Head of caudate nucleus (tissue), 42 donors: ENCODE measurements around the gene CHCHD10.

Source experiments
- DNase-seq, 42 donors: peaks; one replicate each; pipeline versions ENCODE4 v3.0.0 to v3.0.0-alpha.2; 2020 to 2021; ENCODE audit warnings: mixed read lengths in 7 of 42
- intact Hi-C: fragments of 100-400 bp; cut with DNase I; formaldehyde crosslinking; loops from one replicate; pipeline ENCODE4 v1.15.0; 2022

The CHCHD10 gene

DNA sequence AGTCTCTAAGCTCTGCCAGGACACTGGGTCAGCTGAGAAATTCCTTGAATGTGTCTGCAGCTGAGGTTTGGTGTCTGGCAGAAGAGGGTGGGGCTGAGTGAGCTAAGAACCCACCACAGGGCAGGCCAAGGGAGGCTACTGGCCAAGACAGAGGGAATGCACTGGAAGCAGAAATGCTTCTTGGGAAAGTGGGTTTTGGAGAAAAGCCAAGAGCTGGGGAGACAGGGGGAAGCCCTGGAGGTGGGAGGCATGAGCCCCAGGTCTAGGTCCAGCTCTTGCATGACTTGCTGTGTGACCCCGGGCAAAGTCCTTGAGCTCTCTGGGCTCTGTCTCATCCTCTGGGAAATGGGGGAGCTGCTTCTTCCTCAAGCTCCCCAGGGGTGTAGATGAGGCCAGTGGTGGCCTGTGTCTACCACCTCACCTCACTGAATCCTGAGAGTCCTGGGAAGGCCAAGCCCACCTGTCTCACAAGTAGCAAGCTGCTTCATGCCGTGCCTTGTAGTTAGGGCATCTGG is 7.2 kb upstream of the CHCHD10 start:
- DNase-seq, result no peak
- intact Hi-C loops, result no loop called here

DNA sequence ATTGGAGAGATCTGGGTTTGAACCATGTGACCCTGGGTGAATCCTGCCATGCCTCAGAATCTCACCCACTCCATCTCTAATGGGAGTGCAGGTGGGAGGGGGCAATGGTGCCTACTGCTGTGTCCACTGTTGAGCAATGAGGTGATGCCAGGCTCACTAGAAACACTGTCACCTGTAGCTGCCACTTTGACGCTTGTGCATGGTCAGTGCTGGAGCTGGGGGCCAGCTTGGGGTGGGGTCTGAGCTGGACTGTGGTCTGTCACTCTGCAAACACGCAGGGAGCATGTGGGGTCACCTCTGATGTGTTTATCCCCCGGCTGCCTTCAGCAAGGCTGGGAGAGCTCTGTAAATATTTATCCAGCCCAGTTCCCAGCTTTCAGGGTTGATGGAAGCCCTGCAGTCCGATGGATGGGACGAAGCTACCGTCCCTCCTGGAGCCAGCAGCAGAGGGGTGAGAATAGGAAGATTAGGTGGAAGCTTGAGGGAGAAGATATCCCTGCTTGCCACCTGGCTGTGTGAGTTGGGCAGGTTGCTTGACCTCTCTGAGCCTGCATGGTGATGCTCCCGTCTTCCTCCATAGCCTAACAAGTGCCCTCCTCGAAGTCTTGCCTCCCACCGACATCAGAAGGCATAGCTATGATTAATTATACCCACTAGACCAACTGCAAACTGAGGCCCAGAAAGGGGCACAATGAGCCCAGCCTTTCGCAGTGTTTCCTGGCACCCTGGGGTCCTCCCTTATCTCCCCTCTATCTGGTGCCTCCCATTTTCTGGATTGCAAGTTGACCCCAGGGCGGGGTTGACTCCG is 6.5 kb upstream of the CHCHD10 start:
- no peak for DNase-seq
- intact Hi-C loops, result no loop called here

DNA sequence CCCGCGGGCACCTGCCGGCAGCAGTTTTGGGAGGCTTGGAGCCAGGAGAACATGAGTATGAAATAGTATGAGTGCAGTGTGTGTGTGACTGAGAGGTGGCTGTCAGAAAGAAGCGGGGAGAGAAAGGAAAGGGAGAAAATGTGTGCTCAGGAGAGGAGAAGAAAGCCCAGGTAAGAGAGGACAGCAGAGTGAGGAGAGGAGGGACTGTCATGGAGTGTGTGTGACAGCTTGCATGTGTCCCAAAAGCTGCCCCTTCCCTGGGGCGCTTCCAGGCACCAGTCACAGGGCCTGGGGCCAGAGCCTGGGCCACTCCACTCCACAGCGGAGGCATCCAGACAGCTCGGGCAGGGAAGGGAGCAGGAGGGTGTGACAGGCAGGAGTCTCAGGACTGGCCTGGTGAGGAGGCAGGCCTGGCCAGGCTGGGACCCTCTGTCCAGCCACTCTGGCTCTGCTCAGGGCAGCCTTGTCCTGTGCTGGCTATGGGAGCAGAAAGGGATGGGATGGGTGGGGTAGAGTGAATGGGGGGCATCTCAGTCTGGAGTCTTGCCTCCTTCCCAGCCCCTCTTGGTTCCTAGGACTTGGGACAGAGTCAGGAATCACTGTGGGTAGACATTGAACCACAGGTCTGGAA is 5.8 kb upstream of the CHCHD10 start:
- intact Hi-C loops, result no loop called here
- DNase-seq, result no peak

DNA sequence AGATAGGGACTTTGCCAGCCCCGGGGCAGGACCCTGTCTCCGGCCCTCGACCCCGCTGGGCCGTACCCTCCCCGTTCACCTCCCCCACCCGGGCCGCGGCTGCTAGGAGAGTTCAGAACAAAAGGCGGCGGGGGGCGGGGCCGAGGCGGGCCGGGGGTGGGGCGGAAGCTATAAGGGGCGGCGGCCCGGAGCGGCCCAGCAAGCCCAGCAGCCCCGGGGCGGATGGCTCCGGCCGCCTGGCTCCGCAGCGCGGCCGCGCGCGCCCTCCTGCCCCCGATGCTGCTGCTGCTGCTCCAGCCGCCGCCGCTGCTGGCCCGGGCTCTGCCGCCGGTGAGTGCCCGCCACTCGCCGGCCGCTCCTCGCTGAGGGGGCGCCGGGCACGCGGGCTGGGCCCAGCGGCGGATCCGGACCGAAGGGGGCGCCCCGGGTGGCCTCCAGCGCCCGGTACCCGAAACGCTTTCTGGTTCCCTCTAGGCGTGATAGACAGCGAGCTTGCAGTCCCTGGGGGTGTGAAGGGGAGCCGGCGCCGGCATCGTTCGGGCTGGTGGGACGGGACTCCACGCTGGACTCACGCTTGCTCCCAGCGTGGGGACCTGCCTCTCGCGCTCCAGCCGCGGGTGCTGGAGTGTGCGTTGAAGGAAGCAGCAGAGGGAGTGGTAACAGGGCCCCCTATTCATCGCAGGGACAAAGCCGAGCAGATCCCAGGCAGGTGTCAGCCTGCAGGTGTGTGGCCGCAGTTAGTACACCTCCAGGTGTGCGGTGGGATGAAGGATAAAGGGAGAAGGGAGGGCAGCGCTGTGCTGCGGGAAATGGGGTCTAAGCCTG is 5.1 kb upstream of the CHCHD10 start, which contains the start of gene MMP11:
TSS of gene MMP11 (plus strand) at position 201 of the 825 bp plus-strand sequence. CDS start at position 223, 22 bp downstream.
- peak in 6 of 42 donors; percentile 13 to 54 (median 34) for DNase-seq
- intact Hi-C loops, result no loop called here

DNA sequence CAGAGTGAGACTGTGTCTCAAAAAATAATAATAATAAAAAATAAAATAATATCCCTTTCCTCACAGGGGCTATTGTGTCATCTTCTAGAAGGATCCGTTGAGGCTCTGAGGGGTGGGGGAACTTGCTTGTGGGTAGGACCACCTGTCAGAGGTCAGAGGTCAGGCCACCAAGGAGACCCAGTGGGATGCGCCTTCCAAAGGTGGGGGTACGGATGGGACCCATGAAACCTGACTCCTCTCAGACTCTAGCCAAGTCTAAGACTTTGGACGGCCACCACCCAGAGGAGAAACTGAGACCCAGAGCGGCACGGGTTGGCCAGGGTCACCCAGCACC is 4.5 kb upstream of the CHCHD10 start:
- no peak for DNase-seq
- intact Hi-C loops, result no loop called here

DNA sequence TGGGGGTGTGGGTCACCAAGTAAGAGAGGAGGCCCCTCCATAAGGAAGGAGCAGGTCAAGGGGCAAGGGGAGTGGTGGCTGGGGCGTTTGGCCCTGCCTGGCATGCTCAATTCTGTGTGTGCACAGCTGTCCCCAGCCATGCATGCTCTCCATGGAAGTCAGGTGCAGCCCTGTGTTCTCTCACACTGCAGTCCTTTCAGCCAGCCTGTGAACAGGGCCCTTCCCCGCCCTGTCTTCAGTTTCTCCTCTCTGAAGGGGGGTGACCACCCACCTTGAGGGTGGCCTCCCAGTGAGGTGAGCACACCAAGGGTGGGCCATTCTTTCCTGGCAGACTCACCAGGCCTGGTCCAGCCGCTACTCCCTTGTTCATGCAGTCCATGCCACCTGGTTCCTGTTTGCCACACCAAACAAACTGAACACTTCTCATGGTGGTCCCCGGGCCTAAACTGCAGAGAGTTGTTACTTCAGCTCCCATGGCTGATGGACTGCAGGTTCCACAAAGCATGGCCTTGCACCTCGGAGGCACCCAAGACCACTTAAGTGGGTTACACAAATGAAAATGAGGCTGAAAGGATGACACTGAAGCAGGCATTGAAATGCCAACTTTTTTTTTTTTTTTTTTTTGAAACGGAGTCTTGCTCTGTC is 1.7 kb upstream of the CHCHD10 start:
- intact Hi-C loops, result loop anchor here (5.0 kb wide), 1 partner anchor 78 kb away; no protein-coding TSS in a partner anchor
- DNase-seq, result no peak

DNA sequence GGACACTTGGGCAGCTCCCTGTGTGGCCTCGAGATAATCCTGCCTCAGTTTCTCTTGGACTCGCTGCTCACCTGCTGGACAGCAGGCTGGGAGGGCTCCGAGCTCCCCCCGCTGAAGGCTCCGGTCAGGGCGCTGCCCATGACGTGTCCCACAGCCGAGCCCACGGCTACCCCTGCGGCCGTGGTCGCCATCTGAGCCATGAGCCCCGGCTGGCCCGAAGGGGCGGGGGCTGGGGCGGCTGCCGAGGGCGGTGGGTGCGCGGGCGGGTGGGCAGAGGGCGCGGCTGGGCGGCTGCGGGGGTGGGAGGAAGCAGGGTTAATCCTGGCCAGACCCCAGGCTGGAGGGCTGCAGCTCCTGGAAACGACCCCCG is 484 bp downstream of the CHCHD10 start:
- DNase-seq, result no peak
- intact Hi-C loops, result loop anchor here (5.0 kb wide), 1 partner anchor 80 kb away; no protein-coding TSS in a partner anchor

DNA sequence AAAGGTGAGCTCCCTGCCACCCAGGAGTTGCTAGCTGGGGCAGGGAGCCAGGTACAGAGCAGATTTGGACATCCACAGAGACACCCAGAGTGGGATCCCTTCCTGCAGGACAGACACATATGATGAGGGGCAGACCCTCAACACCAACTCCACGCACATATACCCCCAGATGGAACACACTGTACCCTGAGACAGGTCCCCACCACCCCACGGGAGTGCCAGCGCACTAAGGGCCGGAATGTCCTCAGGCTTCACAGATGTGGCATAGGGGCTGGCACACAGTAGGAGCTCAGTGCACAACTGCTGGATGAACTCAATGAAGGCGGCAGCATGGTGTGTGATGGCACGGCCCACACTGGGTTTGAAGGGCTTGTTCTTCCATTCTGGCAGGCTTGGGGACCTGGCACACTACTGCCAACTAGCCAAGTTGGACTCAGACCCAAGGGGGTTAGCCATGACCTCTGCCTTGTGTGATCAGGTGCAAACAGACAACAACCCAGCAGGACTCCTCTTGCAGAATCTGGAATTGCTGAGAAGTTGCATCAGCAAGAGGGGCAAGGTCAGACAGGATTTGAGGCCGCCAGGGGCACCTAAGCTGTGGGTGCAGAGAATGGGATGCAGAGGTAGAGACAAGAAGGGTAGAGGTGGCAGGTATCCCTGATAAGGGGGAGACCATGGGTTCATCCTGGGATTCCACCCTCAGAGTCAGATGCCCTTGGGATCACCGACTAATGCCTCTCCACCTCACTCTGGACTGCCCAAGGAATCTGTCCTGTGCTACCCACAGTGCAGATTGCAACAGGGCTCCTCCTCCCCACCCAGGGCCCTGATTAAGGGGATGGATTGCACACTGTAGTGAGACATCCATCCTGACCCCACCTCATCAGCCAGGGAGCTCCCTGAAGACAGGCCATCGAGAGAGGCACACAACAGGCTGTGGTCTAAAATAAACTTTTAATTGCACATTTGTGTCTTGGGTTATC is 2.6 kb downstream of the CHCHD10 start:
- DNase-seq, result no peak
- intact Hi-C loops, result loop anchor here (5.0 kb wide), 1 partner anchor 82 kb away; no protein-coding TSS in a partner anchor

DNA sequence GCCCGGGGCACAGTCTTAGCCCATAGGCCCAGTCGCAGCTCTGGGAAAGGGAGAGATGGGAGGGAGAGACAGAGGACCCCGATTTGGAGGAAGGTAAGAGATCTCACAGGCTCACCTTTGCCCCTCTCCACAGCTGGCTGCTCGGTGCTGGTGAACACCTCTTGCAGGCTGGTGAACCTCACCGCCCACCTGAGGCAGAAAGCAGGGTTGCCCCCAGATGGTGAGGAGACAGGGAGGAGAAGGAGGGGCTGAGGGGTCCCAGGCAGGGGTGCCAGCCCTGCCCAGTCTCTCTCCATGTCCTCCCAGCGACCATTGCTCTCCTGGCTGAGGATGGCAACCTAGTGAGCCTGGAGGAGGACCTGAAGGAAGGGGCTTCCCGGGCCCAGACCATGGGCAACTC is 3.8 kb downstream of the CHCHD10 start:
- DNase-seq, result no peak
- intact Hi-C loops, result no loop called here

DNA sequence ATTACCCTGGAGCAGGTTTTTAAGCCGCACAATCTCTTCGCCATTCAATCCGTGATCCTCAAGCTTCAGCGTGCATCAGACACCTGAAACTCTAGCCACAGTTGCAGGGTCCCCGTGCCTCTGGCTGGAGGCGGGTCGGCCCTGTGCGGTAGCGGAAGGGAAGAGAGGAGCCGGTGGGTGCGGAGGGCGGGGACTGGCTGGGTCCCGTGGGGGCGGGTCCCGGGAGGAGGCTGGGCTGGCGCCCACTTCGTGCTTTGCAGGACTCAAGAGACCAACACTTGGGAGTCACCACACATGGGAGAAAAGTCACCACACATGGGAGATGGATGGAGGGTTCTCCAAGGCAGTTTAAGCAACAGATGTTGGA is 4.2 kb downstream of the CHCHD10 start:
- intact Hi-C loops, result no loop called here
- peak in 15 of 42 donors; percentile 22 to 65 (median 45) for DNase-seq

DNA sequence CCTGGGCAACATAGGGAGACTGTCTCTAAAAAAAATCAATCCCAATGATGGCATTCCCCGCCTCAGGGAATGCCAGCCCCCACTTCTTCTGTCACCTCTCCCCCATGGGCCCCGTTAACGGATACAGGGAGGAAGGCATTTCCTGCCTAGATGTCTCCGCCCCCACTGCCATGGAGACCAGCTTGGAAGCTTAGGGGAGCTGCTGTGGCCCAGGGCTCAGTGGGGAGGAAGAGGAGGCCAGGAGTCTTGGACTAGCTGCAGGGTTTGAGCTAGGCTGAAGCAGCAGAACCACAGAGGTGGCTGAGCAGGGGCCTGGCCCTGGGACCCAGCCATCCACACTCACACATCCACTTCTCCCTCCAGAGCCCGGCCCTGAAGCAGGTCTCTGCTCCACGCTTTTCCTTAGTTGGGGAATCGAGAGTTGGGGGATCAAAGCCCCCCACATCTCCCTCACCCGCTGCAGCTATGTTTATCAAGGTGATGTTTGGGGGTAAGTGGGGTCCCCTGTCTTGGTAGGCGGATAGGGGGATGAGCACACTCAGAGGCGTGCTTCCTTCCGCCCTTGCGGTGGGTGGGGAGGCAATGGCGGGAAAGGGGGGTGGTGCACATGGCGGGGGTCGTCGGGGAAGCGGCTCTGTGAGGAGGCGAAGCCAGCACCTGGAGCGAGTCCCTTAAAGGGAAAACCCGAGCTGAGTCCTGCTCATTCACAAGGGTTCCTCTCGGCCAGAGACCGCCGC is 4.8 kb downstream of the CHCHD10 start, which contains the start of gene C22orf15:
TSS of gene C22orf15 (plus strand) at position 149 of the 737 bp plus-strand sequence. CDS start at position 466, 317 bp downstream.
- DNase-seq, result peak in 20 of 42 donors; percentile 26 to 71 (median 48)
- intact Hi-C loops, result no loop called here

DNA sequence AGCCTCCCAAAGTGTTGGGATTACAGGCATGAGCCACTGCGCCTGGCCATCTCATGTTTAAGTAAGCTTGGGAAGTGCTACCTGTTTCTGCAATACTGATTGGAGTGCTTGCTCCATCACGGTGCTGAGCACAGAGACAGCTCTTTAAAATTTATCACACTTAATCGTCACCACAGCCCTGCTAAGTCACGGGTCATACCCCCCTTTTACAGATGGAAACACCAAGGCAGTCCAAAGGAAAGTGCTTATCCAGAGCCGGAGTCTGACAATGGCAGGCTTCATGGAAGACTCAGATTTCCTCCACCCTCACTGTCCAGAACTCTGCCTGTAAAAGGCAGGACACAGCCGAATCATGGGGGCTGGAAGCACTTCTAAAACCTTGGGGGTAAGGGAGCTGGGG is 7.7 kb downstream of the CHCHD10 start:
- intact Hi-C loops, result no loop called here
- DNase-seq, result no peak

DNA sequence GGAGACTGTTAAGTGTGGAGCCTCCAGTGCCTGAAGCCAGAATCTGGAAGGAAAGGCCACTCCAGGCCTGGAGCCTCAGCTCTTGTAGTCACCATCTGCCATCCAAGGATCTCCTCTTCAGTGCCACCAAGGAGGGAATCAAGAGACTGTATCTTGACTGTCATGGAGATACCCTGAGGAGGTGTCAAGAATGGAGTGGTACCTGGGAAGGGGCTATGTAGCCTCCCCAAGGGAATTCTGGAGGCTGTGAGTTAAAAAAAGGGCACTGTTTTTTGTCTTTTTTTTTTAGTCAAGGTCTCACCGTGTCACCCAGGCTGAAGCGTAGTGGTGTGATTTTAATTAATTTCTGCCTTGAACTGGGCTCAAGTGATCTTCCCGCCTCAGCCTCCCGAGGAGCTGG is 8.2 kb downstream of the CHCHD10 start:
- no peak for DNase-seq
- intact Hi-C loops, result no loop called here

DNA sequence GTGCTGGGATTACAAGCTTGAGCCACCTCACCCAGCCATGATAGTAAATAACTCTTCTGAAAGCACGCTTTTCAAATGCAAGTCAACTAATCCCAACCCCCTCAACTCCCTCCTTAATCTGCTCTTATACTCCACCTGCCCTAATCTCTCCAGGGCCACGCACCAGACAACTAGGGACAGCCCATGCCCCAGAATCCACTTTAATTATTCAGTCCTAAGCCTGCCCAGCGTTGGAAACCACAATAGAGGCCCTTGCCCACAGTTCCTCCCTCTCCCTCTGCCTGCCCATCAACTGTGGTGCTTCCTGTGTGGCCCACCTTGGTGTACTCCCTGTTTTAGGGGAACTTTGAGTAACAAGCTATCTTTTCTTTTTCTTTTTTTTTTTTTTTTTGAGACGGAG is 10.9 kb downstream of the CHCHD10 start:
- no peak for DNase-seq
- intact Hi-C loops, result no loop called here

DNA sequence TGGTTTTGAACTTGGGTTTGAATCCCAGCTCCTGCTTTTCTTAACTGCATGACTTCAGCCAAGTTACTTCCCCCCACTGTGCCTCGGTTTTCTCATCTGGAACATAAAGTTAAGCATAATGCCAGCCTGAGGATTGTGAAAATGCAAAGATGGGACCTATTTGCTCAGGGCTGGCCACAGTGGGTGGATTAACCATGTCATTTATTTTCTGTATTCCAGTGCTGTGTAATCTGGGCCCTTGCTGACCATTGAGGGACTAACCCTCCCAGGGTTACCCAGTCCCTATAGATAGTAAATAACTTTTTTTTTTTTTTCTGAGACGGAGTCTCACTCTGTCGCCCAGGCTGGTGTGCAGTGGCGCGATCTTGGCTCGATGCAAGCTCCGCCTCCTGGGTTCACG is 12.1 kb downstream of the CHCHD10 start:
- no peak for DNase-seq
- intact Hi-C loops, result no loop called here

DNA sequence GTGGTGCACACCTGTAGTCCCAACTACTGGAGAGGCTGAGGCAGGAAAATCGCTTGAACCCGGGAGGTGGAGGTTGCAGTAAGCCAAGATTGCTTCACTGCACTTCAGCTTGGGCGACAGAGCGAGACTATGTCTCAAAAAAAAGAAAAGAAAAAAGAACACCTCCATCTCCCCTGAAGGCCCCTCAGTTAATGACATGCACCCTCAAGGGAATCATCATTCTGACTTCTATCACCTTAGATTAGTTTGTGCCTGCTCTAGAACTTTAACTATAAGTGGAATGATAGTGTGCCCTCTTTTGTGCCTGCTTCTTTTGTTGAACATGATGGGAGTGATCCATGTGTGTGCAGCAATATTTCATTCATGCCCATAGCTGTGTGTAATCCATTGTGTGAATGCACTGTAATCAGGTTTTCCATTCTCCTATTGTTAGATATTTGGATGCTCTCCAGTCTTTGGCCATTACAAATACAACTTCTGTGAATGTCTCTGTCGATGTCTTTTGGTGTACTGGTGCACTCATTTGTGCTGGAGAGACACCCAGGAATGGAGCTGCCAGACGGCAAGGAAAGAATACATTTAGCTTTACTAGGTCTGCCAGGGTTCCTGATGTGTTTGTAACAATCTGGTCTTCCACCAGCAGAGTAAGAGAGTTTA is 12.7 kb downstream of the CHCHD10 start:
- peak in 1 of 42 donors; percentile 53 for DNase-seq
- intact Hi-C loops, result no loop called here
